Activated CD8-positive, alpha-beta T cell treated with anti-CD3 and anti-CD28 coated beads for 36 hours (primary cell): ENCODE results near the gene TM6SF1. TPM values are rescaled to one million over a fixed set of nuclear protein-coding genes. Genes with fewer than 3 reads are reported as not detected.

Experiments used
- ATAC-seq: fragments of 200-7000 bp; cut with Tn5 transposase; one replicate; pipeline ENCODE4 v1.10.0; 2021; ENCODE audit warnings: mild to moderate bottlenecking, moderate library complexity
- CTCF ChIA-PET: fragments of 350-600 bp; sonication (Branson Sonifier 250); formaldehyde crosslinking; loops from one replicate; lab custom pipeline; 2021; ENCODE audit warnings: antibody characterized with exemption; lab: Charles Lee
- POLR2A ChIA-PET: fragments of 350-600 bp; sonication (Branson Sonifier 250); formaldehyde crosslinking; loops from one replicate; lab custom pipeline; 2021; ENCODE audit warnings: antibody characterized with exemption; lab: Charles Lee
- DNase-seq: peaks from one replicate; pipeline ENCODE4 v3.0.0-alpha.2; 2020
- H3K27ac Mint-ChIP-seq: one replicate; pipeline ENCODE4 v1.8.0; 2021; ENCODE audit warnings: mild to moderate bottlenecking, mixed read lengths
- H3K27me3 Mint-ChIP-seq: one replicate; pipeline ENCODE4 v1.8.0; 2021; ENCODE audit warnings: mixed read lengths
- H3K36me3 Mint-ChIP-seq: one replicate; pipeline ENCODE4 v1.8.0; 2021; ENCODE audit warnings: low read depth, mixed read lengths
- H3K4me1 Mint-ChIP-seq: one replicate; pipeline ENCODE4 v1.8.0; 2021; ENCODE audit warnings: low read depth, mixed read lengths
- H3K4me3 Mint-ChIP-seq: one replicate; pipeline ENCODE4 v1.8.0; 2021; ENCODE audit warnings: mild to moderate bottlenecking, moderate library complexity, mixed read lengths
- H3K9me3 Mint-ChIP-seq: one replicate; pipeline ENCODE4 v1.8.0; 2021; ENCODE audit warnings: mixed read lengths
- CTCF ChIP-seq: fragments of 200-600 bp; IDR thresholded peaks from one replicate; pipeline ENCODE4 v1.8.0; 2022; ENCODE audit warnings: antibody characterized with exemption, mild to moderate bottlenecking
- intact Hi-C: fragments of 100-400 bp; cut with micrococcal nuclease; formaldehyde crosslinking; loops from one replicate; pipeline ENCODE4 v1.10.0; 2022
- total RNA-seq, 2 experiments: library from RNA; stranded (reverse); gene quantifications; one replicate each; pipeline ENCODE4 v1.2.3, GENCODE V29; 2021

Gene TM6SF1
- total RNA-seq, 2 experiments from 2014 or later, result 5.6 TPM

DNA sequence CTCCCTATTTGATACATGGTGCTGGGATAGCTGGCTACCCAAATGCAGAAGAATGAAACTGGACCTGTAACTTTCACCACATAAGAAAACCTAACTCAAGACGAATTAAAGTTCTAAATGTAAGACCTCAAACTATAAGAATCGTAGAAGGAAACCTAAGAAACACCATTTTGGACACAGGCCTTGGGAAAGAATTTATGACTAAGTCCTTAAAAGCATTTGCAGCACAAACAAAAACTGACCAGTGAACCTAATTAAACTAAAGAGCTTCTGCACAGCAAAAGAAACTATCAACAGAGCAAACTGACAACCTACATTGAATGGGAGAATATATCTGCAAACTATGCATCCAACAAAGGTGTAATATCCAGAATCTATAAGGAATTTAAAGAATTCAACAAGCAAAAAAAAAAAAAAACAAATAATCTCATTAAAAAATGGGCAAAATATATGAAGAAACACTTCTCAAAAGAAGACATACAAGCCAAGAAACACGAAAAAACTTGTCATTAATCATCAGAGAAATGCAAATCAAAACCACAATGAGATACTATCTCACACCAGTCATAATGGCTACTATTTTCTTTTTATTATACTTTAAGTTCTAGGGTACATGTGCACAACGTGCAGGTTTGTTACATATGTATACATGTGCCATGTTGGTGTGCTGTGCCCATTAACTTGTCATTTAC lies 63.2 kb downstream of the TM6SF1 start:
- no peak overlapping the region for H3K27ac Mint-ChIP-seq
- DNase-seq (no peak), ATAC-seq (no peak)
- peaks cover 20% of the 10 kb centered on the region for H3K9me3 Mint-ChIP-seq
- CTCF ChIA-PET, result no interaction called here
- intact Hi-C loops, result no loop called here
- POLR2A ChIA-PET, result no interaction called here
- H3K4me1 Mint-ChIP-seq, result peaks cover 13% of the 10 kb centered on the region
- no peak for TF ChIP-seq CTCF
- peaks cover 1% of the 10 kb centered on the region for H3K27me3 Mint-ChIP-seq
- peaks cover 19% of the 10 kb centered on the region for H3K36me3 Mint-ChIP-seq
- no peak overlapping the region for H3K4me3 Mint-ChIP-seq

DNA sequence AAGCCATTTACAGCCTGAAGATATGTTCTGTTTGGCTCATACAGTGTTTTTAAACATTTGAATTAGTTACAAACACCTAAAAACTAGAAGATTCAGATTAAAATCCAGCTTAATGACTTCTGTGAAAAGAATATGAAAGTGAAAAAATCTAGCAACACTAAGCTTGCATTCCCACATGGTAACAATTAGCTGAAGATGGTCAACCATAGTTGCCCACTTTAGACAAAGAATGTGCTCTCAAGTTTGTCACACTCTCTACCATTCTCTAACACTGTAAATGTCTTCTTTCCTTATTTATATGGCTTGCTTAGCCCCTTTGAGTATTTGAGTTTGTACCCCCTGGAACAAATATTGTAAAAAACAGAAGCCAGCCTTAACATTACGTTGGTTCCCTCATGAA lies 67.4 kb downstream of the TM6SF1 start:
- H3K4me1 Mint-ChIP-seq, result peaks cover 13% of the 10 kb centered on the region
- intact Hi-C loops, result no loop called here
- no peak overlapping the region for H3K27ac Mint-ChIP-seq
- H3K27me3 Mint-ChIP-seq, result no peaks in the 10 kb centered on the region
- ChIA-PET CTCF (no interaction called here), POLR2A (no interaction called here)
- no peak for DNase-seq
- ATAC-seq, result no peak
- peaks cover 3% of the 10 kb centered on the region for H3K9me3 Mint-ChIP-seq
- H3K36me3 Mint-ChIP-seq, result peaks cover 2% of the 10 kb centered on the region
- H3K4me3 Mint-ChIP-seq, result no peak overlapping the region
- TF ChIP-seq CTCF, result no peak

GRCh38 chr15:83178390-83178789 lies 70.9 kb downstream of the TM6SF1 start:
- intact Hi-C loops, result no loop called here
- Mint-ChIP-seq H3K4me3 (no peak overlapping the region), H3K36me3 (no peaks in the 10 kb centered on the region), H3K4me1 (peaks cover 7% of the 10 kb centered on the region), H3K27ac (no peak overlapping the region), H3K27me3 (no peaks in the 10 kb centered on the region), H3K9me3 (no peaks in the 10 kb centered on the region)
- ChIA-PET CTCF (no interaction called here), POLR2A (interaction anchor here (0.6 kb wide), 1 partner anchor 18 kb away, joined by 3 read pairs; no protein-coding TSS in a partner anchor)
- no peak for DNase-seq
- TF ChIP-seq CTCF, result no peak
- no peak for ATAC-seq

DNA sequence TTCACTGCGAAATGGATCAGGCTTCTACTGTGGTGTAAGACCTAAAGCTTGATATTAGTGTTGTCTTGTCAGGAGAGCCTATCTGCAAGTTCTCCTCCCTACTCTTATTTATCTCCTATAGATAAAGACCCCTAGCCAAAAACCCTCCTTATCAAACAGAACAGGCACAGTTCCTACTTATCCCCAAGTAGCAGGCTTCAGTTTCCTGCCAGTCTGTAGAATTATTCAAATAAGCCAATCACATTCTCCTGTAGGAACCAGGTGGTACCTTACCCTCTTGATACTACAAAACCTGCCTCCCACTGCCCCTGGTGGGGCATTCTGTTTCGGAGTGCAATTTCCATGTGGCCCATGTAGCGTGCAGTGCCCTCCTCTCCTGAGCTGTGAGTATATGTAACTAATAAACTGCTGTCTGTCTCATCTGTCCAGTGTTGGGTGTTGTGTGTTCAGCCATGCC lies 71.5 kb downstream of the TM6SF1 start:
- H3K4me1 Mint-ChIP-seq, result peaks cover 7% of the 10 kb centered on the region
- CTCF ChIA-PET, result no interaction called here
- intact Hi-C loops, result no loop called here
- no peaks in the 10 kb centered on the region for H3K9me3 Mint-ChIP-seq
- no peaks in the 10 kb centered on the region for H3K27me3 Mint-ChIP-seq
- no peak for ATAC-seq
- TF ChIP-seq CTCF, result no peak
- no peaks in the 10 kb centered on the region for H3K36me3 Mint-ChIP-seq
- no peak overlapping the region for H3K4me3 Mint-ChIP-seq
- no peak overlapping the region for H3K27ac Mint-ChIP-seq
- DNase-seq, result no peak
- POLR2A ChIA-PET, result no interaction called here

- Mint-ChIP-seq H3K4me3 (no peak overlapping the region), H3K36me3 (peaks cover 4% of the 10 kb centered on the region), H3K27me3 (no peaks in the 10 kb centered on the region), H3K4me1 (no peaks in the 10 kb centered on the region), H3K9me3 (no peaks in the 10 kb centered on the region), H3K27ac (no peak overlapping the region)
- ChIA-PET POLR2A (interaction anchor here (1.3 kb wide), 1 partner anchor 11 kb away, joined by 3 read pairs; no protein-coding TSS in a partner anchor), CTCF (interaction anchor here (1.4 kb wide), 1 partner anchor 8 kb away, joined by 3 read pairs; no protein-coding TSS in a partner anchor)
- ATAC-seq (no peak), DNase-seq (no peak)
- no peak for TF ChIP-seq CTCF
- intact Hi-C loops, result no loop called here
Observed at GRCh38 chr15:83185561-83185960, 78.1 kb downstream of the TM6SF1 start.
